NT2/D1 (cell line): Measurements from ENCODE around the gene CAPZA2.

Source experiments
- YY1 ChIP-seq: IDR thresholded peaks from 2 replicates; pipeline ENCODE4 v1.6.1; 2011; ENCODE audit not compliant: insufficient read length, insufficient read depth
- ZNF274 ChIP-seq: IDR thresholded peaks from 2 replicates; pipeline ENCODE4 v1.6.1; 2011; ENCODE audit warnings: mild to moderate bottlenecking, low read depth, low read length

GRCh38 chr7:116912269-116912909 lies 50.0 kb downstream of the CAPZA2 start:
- TF ChIP-seq YY1 (no peak), ZNF274 (no peak)
